GM13976 (cell line): ENCODE results near the gene CAMK1D.
A peak's percentile ranks its signal among the peaks of the same experiment; 100 is the strongest.

ENCODE experiments used
- DNase-seq: peaks from one replicate; pipeline ENCODE4 v3.0.0; 2012; ENCODE audit warnings: low spot score
- in situ Hi-C: fragments of 300-500 bp; cut with MboI; formaldehyde crosslinking; loops from one replicate; pipeline ENCODE4 v1.12.0; 2022; ENCODE audit warnings: low sequenced_read_pairs, mixed read lengths, inconsistent platforms; ENCODE audit not compliant: unreplicated experiment
- TF ChIP-seq, protein P1 (sequence below): IDR thresholded peaks from 2 replicates; pipeline ENCODE4 v1.5.1; 2012; ENCODE audit warnings: borderline replicate concordance, mild to moderate bottlenecking; ENCODE audit not compliant: insufficient read depth; ENCODE audit errors: extremely low read depth, missing control alignments, control extremely low read depth

The CAMK1D gene

GRCh38 chr10:12643279-12643678 lies 293.9 kb downstream of the CAMK1D start:
- DNase-seq: no peak
- TF ChIP-seq, protein P1, sequence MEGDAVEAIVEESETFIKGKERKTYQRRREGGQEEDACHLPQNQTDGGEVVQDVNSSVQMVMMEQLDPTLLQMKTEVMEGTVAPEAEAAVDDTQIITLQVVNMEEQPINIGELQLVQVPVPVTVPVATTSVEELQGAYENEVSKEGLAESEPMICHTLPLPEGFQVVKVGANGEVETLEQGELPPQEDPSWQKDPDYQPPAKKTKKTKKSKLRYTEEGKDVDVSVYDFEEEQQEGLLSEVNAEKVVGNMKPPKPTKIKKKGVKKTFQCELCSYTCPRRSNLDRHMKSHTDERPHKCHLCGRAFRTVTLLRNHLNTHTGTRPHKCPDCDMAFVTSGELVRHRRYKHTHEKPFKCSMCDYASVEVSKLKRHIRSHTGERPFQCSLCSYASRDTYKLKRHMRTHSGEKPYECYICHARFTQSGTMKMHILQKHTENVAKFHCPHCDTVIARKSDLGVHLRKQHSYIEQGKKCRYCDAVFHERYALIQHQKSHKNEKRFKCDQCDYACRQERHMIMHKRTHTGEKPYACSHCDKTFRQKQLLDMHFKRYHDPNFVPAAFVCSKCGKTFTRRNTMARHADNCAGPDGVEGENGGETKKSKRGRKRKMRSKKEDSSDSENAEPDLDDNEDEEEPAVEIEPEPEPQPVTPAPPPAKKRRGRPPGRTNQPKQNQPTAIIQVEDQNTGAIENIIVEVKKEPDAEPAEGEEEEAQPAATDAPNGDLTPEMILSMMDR: no peak
- in situ Hi-C loops: no loop called here

DNA sequence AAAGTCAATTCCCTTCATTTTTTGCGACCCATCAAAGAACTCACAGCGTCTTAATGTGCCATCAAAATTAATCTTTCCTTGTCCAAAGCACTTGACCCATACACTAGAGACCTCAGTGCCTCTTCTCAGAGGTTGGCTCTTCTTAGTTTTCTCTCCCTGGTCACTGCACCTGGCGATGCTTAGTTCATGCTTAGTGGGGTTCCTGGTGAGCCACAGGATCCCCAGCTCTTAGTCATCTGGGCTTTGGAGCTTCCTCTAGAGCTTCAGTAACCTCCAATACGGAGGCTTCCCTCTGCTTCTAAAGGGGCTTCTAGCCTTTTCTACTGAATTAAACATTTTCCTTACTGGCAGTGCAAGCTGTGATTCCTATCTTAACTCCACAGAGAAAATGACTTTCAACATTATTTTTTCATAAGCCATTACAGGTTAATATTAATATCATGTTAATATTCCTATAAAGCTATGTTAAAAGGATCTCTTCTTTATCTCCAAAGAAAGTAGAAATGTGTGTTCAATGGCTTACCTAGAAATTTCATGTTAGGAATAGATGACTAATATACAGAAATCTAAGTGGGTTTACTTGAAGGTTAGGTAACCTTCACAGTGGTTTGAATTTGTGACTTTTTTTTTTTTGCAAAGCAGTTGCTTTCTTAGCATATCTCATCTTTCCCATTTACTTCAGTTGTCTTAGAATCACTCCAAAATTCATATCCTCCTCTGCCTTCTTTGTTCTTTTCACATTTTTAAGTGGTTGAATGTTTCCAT lies 295.2 kb downstream of the CAMK1D start:
- in situ Hi-C loops: no loop called here
- TF ChIP-seq, protein P1: no peak

DNA sequence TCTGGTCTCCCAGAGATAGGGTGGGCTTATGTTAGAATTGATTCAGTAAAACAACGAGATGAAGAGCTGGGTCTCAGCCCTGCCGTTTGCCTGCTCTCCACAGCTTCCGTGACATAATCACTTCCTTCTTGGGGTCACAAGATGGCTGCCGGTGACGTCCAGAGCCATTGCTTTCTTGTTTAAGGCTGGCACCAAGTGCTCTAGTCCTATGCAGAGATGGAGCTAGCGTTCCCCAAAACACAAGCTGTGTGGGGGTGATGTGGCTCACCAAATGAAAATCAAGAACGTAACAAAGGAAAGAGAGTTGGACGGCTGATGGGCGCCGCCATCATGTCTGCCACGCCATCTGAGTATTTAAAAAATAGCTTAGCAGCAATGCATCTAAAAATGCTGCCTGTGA lies 296.1 kb downstream of the CAMK1D start:
- TF ChIP-seq, protein P1: no peak
- DNase-seq: no peak
- in situ Hi-C loops: no loop called here

More for the DNA sequence above, 295.2 kb downstream of the CAMK1D start:
- peak; percentile 51 for DNase-seq

- in situ Hi-C loops: no loop called here
- DNase-seq: no peak
- TF ChIP-seq, protein P1: no peak
Measured at GRCh38 chr10:12649012-12649584, 299.8 kb downstream of the CAMK1D start.

GRCh38 chr10:12650122-12650521 lies 300.8 kb downstream of the CAMK1D start:
- no peak for DNase-seq
- in situ Hi-C loops: no loop called here
- TF ChIP-seq, protein P1: no peak

DNA sequence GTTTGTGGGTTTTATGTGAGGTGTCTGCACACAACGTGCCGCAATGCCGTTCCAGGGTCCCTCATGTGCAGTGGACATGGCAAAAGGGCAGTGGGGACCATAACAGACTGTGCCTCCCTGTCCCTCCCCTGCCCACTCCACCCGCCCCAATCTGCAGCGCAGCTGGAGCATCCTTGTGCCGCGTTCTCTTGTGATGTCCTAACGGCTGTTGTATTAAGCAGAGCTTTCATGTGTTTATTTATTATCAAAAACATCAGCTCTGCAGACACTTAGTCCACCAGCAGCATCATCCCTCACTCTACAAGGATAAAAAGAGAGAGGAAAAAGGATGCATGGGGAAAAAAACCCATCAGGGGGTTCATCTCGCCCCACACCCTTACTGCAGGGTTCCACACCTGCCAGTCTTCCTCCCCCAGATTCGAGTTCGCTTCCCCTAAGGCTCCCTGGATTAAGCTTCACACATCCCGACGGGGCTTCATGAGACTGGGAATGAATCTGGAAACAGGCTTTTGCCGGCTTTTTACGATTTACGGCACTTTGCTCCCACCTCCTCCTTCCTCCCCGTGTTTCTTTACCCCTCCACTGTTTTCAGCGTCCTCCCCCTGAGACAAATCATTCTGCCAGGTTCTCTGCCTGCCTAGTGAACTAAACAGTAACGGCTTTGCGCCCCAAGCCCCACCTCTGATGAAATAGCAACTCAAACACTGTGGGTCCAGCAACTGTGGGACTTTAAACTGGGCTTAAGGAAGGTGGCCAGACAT lies 301.4 kb downstream of the CAMK1D start:
- in situ Hi-C loops: no loop called here
- TF ChIP-seq, protein P1: no peak
- no peak for DNase-seq
